NCI-H2171 treated with DMSO at 0.1 percent for 48 hours (cell line): Measurements from ENCODE around the gene CACNB4.
"Not testable (repeated sequence)": the region's sequence is repeated elsewhere in the genome, so short reads cannot be mapped to it uniquely, and the experiment has no call there.

Source experiments
- DNase-seq: peaks from one replicate; lab custom pipeline; 2025; lab: John Stamatoyannopoulos, UW

The CACNB4 gene

DNA sequence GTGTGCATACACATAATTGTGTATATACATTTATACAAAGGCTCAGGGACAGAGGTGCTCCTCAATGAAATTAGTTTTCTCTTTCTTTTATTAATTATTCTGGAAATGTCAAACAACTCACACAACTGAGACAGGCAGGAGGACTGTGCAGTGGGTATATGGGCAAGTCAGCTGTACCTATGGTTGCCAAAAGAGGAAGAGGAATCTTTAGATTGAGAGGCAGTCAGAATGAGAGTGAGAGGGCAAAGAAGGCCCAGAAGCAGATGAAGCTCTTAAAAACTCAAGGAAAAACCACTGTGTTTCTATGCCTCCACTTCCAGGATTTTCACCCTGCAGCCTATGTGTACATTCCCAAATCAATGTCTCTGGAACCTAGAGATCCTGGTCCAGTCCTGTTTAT lies 79.1 kb downstream of the CACNB4 start:
- no peak for DNase-seq

DNA sequence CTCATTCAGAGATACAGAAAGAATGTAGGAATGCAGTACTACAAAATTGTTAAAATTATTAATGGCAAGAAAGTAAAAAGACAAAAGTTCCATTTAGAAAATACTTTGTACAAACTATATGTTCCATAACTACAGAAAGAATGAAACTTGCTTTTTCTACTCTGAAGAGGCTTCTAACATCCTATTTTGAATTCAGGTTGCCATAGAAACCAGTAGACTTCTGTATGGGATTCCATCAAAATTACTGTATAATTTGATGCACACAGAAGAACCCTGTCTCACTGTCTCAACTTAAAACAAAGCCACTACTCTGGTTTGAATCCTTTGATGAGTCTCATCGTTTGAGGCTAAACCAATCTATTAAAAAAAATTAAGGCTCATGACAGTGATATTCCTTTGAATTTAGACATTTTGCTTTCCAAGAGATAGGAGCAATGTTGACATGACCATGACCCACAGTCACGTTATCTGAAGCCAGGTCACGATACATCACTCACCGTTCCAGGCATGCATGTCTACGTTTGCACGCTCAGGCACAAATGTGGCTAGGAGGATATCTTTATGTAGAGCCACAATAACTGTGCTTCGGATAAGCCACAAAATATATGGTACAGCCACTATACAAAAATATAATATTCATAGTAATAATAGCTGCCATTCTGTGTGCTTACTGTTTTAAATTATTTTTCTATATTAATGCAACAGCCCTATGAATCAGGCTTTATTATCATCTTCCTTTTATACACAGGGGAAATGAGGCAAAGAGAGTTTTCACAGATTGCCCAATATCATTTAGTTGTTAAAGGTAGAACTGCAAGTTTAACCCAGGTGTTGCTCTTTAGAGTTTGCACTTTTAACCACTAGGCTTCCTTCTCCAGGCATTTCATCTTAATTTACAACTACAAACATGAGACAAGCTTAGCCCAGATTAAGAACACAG lies 82.4 kb downstream of the CACNB4 start:
- no peak for DNase-seq

DNA sequence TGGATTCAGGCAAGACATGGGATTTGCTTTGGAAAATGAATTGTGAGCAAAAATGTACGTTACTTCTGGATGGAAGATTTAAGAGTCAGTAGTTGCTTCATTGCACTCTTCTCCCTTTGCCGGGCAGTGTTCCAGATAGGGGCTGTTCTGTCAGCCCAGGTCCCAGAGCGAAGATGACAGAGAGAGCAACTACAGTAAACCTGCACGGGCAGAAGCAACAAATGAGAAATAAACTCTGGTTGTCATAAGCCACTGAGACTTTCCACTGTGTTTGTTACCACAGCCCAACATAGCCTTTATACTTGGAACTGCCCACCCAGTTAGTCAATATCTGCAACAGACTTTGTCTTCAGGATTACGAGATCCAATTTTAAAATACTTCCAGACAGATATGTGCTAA lies 83.3 kb downstream of the CACNB4 start:
- no peak for DNase-seq

DNA sequence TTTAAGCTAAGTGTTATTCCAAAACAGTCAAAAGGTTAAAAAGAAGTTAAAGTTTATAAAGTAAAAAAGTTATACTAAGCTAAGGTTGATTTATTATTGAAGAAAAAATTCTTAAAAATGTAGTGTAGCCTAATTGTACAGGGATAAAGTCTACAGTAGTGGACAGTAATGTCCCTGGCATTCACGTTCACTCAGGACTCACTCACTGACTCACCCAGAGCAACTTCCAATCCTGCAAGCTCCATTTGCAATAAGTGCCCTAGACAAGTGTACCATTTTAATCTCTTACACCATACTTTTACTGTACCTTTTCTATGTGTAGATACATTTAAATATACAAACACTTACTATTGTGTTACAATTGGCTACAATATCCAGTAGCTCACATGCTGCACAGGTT lies 86.1 kb downstream of the CACNB4 start:
- DNase-seq, result no peak

DNA sequence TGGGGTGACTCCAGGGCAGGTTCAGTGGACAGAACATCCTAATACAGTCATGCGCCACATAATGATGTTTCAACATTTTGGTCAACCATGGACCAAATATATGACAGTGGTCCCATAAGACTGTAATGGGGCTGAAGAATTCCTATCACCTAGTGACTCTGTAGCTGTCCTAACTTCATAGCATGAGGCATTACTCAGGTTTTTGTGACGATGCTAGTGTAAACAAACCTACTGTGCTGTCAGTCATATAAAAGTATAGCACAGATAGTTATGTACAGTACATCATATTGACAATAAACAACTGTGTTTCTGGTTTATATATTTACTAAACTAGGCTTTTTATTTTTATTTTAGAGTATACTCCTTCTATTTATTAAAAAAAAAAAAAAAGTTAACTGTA lies 87.1 kb downstream of the CACNB4 start:
- no peak for DNase-seq

DNA sequence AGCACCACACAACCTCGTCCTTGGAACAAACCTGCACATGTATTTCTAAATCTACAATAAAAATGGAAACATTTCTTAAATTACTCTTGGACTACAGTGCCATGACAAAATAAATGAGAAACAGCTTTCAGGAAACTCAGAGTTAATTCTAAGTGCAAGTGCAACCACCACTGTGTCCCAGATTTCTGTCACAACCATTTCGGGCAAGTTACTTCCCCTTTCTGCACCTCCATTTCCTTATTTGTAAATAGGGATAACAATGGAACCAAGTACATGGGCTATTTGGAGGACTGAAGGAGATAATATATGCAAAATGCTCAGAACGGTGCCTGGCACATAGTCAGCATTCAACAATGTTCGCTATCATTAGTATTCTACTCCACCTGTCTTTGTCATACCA lies 93.2 kb downstream of the CACNB4 start:
- DNase-seq, result no peak

DNA sequence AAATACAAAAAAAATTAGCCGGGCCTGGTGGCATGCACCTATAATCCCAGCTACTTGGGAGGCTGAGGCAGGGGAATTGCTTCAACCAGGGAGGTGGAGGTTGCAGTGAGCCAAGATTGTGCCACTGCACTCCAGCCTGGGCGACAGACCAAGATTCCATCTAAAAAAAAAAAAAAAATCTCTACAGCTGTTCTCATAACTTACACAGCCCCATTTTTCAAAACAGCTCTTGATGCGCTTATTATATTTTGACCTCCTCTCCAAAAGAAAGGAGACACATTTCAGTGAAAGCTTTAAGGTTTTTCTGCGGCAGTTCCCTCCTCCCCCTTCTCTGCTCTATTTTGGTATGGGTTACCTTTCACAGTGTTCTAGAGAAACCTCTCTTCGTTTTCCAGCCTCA lies 95.6 kb downstream of the CACNB4 start:
- DNase-seq, result not testable (repeated sequence)

DNA sequence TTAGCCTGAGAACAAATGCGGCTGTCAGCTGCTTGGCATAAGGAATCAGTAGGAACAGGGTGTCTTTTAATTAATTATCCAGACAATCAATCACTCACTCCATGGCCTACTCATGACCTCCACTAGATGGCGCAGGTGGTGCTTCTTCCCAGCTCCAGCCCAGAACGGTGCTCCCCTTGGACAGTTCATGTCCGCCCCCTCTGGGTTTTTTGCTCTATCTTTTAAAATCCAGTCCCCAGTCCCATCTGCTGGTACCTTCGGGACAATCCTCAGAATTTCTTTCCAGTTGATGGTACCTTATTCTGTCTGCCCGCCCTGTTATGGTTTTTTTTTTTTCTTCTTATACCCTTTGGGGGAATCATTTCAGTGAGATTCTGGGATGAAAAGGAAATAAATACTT lies 99.8 kb downstream of the CACNB4 start:
- peak; percentile 63 for DNase-seq

DNA sequence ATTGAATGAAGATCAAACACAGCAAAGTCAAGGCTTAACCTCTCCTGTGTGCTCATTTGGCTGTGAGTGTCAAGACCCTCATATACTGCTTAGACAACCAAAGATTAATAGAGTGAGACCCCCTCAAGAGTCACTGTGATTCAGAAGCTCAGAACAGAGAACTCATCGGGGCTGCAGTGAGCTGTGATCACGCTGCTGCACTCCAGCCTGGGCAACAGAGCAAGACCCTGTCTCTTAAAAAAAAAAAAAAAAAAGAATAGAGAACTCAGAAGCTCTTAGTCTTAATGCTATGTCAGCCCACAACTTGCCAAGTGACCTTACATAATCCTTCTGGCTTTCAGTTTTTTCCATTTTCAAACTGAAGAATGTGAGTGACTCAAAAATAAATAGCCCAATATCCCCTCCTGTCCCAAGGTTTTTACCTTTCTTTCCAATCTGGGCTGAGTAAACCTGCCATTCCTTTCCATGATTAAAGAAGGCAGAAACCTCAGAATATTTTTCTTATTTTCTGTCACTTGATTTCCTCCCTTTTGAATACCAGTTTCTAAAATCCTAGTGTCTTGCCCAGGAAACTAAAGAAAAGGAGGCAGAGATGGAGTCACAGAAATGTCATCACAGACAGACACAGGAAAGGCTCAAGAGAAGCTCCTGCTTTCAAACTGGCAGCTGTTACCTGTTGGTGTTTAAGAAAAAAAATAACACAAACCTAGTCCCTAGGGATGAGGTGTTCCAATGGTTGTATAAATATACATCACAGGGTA lies 102.4 kb downstream of the CACNB4 start:
- peak; percentile 72 for DNase-seq

DNA sequence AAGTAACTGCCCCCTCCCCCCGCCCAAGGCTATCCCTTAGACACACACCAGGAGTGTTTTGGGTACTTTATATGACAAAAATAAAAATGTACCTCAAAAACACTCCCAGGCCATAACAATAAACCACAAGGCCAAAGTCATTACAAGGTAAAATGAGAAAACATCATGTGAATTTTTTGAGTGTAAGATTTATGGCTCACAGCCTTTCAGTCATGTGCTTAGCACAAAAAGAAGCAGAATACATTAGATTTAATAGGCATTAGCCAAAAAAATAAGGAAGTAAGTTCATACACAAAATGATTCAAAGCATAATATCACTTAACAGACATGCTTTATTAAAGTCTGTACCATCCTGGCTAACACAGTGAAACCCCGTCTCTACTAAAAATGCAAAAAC lies 103.7 kb downstream of the CACNB4 start:
- DNase-seq, result no peak

DNA sequence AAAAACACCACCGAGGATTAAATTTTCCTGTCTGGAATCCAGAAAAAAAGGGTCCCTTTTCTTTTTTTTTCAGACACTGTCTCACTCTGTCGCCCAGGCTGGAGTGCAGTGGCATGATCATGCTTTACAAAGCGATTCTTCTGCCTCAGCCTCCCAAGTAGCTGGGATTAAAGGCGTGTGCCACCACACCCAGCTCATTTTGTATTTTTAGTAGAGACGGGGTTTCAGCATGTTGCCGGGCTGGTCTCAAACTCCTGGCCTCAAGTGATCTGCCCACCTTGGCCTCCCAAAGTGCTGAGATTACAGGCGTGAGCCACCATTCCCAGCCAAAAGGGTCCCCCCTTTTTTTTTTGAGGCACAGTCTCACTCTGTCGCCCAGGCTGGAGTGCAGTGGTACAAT lies 104.7 kb downstream of the CACNB4 start:
- not testable (repeated sequence) for DNase-seq

DNA sequence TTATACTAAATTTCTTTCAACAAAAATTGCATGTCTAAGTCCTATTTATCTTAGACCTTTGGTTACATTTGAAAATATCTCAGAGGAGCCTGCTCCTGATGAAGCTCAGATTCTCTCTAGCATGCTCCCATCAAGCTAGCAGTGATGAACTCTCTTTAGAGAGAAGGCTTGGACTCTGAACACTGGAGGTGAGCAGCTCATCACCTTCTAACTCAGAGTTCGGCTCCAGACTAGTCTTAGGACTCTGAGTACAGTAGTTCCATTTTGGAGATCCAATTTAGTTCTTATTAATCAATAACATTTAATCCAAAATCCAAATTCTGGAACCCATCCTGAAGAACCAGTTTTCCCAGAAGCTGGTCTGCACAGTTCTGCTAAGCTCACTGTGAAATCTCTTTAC lies 107.8 kb downstream of the CACNB4 start:
- no peak for DNase-seq

DNA sequence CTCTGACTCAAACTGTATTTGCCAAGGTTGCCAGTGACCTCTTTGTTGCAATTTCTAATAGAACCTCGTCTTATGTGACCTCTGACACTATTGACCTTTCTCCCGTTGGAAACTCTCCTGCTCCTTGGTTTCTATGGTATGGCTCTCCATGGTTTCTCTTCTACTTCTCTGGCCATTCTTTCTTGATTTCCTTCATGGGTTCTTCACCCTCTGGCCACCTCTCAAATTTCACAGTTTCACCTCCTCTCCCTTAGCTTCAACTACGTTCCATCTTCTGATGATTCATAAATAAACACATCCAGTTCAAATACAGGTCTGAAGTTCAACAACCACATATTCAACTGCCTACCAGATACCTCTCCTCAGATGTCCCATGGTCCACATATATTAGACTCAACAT lies 109.5 kb downstream of the CACNB4 start:
- DNase-seq, result no peak

DNA sequence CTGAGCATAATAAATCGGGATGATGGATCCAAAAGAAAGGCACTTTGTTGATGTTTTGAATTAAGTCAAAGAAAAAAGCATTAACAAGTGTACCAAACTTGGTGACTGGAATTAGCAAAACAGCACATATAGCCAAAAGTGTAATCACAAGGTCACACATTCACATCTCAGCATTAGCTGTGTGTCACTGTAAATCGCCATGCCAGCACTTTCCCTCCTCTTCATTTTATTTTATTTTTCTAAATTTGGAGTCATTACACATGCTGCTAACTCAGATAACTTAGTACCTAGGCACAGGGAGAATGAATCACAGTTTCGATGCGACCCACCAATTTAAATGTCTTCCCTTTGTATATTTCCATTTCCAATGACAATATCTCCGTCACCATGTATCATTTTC lies 111.4 kb downstream of the CACNB4 start:
- DNase-seq, result no peak

DNA sequence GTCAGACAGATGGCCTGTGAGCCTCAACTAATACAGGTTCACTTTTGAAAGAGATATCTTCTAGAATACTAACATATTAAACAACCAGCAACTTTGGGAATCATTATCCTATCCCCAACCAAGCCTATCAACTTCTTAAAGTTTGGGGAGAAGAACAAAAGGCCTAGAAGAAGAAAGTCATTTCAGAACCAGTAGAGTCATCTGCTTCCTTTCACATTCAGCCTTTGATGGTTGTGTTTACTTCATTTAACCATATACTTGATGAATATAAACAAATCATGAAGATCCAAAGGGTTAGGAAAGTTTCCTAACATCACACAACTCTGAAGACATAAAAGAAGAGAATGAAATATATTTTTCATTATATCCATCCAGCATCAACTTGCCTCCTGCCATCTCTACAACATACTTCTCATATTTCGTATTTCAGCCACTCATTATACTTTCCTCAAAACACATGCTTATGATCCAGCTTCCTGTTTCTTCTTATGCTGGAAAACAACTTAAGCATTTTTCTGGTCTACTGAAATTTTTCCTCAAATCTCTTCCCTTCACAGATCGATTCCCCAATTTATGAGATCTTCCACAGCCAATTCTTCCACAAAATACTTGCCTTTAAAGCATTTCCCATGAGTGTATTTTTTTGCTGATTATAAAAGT lies 114.3 kb downstream of the CACNB4 start:
- peak; percentile 14 for DNase-seq

DNA sequence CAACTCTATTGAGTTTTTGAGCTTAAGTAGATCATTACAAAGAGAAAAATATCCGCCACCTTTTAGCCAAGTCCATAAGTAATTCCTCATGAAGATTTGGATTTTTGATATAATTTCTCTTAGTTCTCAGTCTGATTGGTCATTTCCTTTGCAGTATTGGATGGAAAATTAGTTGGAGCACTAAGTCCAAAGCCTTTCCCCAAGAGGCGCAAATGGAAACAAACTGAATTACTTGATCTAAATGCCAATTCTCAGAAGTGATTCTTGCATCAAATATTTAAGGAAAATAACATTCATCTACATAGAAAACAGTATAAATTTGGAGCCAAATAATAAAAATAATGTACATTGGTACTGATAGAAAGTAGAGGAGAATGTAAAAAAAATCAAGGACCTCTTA lies 115.6 kb downstream of the CACNB4 start:
- no peak for DNase-seq

DNA sequence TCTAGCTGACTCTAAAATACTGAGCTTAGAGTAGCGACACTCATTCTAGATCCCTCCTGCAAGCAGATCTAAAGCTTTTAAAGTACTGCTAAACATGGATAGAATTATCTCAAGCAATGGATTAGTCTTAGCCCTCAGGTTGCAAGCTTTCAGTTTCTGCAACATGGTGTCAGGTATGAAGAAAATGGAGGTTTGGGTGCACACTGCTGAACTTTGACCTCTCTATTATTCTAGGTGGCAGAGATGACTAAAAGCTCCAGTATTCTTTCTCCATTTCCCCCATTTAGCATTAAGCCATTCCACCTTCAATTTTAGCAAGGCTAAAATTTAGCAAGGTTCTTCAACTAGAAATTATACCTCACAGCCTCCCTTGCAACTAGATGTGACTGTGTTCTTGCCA lies 117.0 kb downstream of the CACNB4 start:
- no peak for DNase-seq

DNA sequence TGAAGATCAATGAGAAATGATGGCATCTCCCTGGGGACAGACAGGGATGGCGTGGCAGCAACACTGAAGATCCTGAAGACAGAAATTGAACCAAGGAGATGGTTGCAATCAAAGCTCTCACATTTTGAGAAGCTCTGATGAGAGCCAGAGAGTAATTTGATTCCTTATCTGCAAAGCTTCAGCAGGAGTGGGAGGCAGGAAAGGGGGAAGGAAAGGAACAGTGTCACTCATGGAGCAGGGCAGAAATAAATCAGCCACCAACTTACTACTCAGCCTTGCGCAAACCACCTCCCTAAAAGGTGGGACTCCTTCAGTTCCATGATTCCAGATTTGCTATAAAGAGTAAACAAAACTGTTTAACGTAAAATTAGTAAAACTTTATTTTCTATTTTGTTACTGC lies 119.2 kb downstream of the CACNB4 start:
- DNase-seq, result no peak

DNA sequence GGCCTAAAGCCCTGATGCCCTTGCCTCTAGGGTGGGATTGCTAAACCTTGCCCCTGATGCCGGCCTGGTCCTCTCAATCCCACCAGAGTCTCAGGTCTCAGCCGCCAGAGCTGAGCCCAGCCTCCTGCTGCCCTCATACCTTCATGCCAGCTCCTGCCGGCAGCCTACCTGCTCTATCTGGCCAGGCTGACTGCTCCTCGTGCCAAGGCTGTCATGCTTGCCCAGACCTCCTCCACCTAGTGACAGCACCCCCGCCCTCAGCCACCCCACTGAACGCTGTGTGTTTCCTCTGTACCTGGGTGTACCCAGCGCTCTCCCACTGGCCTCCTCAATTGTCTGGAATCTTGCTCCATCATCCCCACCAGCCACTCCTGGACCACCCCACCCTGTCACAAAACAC lies 120.1 kb downstream of the CACNB4 start:
- DNase-seq, result no peak

DNA sequence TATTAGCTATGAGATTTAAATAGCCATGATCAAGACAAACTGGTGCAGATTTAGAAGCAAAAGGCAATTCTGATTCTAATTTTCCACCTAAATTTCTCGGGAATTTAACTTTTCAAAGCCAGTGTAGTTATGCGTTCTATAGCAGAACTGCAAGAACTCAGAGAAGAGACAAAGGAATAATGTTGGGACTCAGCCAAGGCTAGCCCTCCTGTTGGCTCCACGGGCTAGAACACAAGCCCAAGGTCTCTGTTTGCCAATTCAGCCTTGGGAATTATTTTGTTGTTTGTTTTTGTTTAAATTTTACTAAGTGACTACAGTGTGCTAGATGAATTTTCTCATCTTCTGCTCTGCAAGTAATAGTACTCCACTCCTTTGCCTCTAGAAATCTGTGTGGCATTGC lies 121.2 kb downstream of the CACNB4 start:
- no peak for DNase-seq

DNA sequence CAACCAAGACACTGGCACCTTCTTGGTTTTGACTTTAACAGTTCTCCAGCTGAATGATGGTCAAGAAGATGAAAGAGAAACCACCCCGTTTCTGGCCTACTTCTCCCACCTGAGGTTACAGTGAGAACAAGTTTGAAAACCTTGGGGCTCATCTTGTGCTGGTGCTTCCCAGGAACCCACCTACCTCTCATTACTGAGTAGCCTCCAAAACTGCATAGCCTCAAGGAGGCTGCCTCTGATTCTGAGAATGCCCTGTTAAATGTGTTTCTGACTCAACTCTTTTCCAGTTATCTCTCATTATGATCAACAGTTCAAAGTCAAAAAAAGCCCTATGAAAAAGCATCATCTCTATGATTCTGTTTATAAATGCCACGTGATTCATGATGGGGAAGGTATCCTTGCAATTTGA lies 121.9 kb downstream of the CACNB4 start:
- DNase-seq, result no peak

DNA sequence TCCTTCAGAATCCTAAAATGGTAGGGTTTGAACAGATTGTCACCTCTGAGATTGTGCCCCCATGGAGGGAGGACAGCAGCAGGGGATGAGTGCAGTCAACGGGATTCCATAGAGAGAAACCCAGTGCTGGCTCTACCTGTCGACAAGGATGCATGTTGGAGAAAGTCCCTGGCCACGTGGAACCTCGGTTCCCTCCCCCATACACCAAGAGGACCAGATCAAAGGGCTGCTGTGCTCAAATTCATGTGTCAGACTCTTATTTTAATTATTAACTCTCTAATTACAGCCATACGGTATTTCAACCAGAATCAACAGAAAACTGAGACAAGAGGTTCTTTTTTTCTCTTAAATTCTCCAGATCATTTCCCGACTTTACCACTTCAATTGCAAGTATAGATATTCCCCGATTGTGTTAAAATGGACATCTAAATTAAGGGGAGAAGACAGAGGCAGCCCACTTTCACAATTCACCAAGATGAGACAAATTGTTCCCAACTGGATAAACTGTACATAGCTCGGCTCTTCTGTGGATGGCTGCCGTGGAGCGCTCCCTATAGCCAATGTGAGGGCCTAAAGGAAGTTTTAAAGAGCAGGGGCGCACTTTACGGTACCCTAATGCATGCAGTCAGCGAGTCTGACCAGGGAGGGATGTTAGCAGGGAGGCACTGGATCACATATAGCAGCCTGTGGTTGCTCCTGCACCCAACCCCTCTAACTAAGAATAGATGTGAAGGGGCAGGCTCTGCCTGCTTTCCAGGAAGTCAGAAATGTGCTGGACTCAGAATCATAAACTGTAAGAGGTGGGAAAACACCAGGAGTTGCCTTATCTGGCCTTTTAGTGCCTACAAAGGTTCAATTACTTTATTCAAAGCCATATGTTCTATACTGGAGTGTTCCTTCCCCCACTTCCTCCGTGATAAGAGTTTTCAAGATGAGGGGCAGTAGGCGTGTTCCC lies 123.1 kb downstream of the CACNB4 start:
- DNase-seq, result no peak
